Activated CD4-positive, alpha-beta T cell treated with anti-CD3 and anti-CD28 coated beads for 24 hours (primary cell): Measurements from ENCODE around the gene NACA.
"Not testable (repeated sequence)": the region's sequence is repeated elsewhere in the genome, so short reads cannot be mapped to it uniquely, and the experiment has no call there.

Source experiments
- DNase-seq, 2 donors: peaks; one replicate each; pipeline ENCODE4 v3.0.0-alpha.2; 2020; ENCODE audit warnings: low read depth in 2 of 2

Gene NACA

DNA sequence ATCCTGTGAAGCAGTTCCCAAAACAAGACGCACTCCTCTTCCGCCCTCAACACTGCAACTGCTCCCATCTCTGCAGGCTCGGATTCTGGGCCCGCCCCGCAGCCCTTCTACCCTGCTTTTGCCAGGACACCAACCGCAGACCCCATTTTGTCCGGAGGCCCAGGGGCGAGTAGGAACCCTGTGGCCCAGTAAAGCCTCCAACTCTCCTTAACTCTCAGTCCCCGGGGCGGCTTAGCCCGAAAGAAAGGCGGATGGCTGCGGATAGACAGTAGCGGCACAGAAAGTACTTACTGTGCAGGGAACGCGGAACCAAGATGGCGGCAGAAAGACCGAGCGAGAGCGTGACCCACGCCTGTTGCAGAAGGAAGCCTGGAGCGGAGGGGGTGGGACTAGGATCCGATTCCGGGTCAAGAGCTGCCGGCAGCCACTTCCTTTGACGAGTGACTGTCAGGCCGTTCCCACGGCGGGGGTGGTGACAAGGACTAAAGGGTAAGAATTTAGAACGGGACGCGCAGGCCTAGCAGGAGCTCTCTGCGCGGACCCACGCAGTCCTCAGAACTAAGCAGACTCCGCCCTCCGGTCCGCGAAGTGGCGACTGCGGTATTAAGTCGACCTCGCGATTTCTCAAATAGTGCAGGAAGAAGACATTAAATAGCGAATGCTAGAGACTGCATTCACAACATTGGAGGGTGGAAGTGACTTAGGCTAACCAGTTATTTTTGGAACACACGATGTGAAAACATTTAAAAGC lies at the start of gene NACA:
TSS of gene NACA (minus strand) at position 328 of the 751 bp plus-strand sequence. CDS start 778 bp downstream, outside the sequence.
- peak; percentile 96 to 98 for DNase-seq

DNA sequence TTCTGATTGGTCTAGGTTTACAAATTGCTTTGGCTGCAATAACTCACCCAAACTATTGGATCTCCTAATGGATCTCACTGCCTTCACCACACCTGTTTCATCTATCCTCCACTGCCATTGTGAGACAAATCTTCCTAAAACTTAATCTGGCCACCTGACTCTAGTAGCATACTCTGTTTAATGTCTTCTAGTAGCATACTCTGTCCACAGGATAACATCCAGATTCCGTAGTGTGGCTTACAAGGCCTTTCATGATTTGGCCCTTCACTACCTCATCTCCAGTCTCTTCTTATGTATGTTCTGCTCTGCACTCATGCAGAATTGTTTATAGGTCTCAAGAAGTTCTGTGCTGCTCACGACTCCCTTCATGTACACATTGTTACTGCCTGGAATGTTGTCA lies 48.0 kb upstream of the NACA start:
- DNase-seq = no peak

DNA sequence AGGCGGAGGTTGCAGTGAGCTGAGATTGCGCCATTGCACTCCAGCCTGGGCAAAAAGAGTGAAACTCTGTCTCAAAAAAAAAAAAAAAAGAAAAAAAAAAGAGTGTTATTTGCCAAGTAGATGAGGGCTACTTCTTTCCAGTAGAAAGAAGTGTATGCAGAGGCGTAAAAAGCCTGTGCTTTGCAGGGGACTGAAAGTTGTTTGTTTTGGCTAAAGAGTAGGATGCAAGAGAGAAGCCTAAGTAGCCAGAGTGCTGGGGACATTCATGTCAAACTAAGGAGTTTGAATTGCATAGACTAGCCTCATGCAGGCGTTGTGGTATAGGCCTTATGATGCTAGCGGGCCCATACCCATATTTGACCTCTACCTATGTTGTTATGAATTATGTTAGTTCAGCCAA lies 47.5 kb upstream of the NACA start:
- DNase-seq = no peak

DNA sequence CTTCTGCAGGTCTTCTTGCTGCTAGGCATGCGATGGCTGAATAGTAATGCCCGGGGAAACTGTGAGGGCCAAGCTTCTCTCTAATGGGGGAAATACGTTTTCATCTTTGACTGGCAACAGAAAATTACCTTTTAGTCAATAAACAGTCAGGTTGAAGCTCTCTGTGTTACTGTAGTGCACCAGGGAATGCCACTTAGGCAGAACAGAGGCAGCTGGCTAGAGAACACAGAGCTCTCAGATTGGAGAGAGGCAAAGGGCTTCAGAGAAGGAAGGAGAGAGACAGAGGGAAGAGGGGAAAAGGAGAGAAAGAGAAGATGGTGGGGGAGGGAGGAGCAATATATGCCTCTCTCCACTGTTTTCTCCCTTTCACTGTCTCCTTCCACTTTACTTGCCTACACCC lies 44.8 kb upstream of the NACA start:
- DNase-seq = no peak

DNA sequence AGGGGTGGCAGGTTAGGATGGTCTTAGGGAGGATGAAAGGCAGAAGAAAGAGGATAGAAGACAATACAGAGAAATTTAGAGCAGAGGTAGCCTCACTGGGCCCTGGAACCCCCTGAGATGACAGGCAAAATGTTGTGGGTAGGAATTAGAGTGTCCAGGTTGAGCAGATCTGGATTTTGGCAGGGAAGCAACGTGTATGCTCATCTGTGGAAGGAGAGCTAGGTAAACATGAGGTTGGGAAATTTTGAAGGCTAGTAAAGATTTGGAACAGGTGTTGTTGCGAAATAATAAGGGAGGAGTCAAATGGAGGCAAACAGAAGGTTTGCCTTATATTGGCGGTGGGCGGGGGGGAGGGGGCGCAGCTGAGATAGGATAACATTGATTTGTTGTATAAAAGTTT lies 43.3 kb upstream of the NACA start:
- no peak for DNase-seq

DNA sequence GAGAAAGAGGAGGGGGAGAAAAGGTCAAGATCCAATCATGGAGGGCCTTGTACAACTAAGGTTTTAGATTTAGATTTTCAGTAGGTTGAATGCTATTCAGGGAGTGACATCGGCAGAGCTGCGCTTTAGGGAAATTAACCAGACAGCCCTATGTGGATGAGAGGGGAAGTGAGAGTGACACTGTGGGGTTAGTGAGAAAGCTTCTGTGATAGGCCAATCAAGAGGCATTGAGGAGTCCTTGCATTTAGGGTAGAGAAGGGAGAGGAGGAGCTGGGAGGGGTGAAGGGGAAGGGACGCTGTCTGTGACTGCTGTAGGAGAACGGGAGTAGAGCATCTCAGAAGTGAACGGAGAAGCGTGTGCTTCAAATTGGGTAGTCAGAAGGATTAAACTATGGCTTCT lies 41.4 kb upstream of the NACA start:
- DNase-seq = no peak

GRCh38 chr12:56763753-56764657 lies 38.9 kb upstream of the NACA start:
- DNase-seq = no peak

DNA sequence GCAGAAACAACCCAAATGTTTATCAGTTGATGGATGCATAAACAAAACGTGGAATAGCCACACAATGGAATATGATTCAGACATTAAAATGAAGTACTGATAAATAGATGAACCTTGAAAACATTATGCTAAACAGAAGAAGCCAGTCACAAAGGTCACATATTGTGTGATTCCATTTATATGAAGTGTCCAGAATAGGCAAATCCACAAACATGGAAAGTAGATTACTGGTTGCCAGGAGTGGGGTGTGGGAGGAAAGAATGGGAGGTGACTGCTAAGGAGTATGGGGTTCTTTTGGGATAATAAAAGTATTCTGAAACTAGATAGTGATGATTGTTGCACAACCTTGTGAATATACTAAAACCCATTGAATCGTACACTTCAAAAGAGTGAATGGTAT lies 36.7 kb upstream of the NACA start:
- DNase-seq = no peak

DNA sequence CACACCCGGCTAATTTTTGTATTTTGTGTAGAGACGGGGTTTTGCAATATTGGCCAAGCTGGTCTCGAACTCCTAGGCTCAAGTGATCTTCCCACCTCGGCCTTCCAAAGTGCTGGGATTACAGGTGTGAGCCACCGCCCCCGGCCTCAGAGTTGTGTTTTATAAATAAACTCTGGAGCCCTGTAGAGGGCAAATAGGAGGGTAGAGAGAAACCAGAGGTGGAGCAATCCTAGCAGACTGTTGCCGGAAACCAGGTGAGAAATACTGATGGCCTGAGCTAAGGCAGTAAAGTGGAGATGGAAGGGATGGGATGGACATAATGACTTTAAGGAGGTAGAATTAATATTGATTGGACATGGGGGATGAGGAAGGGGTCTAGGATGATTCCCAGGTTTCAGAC lies 35.4 kb upstream of the NACA start:
- DNase-seq = no peak

DNA sequence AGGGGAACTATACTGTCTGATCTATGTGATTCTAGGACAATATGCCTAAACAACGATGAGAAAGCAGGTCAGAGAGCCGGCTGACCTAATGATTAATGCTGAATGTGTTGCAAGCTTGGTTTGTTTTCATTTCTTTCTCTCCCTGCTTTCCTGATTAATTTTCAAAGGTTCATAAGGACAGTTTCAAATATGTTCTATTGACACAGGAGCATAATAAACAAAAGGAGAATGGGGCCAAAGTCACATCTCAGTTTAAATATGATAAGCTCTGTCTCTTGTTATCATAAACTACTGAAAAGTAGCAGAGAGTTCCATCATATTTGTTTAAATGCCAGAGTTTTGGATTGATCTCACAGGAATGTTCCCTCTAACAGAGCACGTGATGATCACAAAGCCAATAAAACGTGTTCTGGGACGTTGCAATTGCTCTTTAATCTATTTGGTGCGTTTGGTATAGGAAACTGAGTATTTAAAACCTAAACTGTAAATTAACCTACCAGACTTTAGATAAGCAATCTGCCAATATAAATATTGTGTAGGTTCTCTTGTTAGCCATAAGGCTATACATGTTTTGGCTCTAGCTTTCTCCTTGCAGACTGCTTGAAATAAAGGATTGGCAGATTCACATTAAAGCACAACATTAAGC lies 34.3 kb upstream of the NACA start:
- DNase-seq = no peak

GRCh38 chr12:56758728-56759262 lies 33.7 kb upstream of the NACA start:
- no peak for DNase-seq

GRCh38 chr12:56757971-56758370 lies 32.9 kb upstream of the NACA start:
- not testable (repeated sequence) for DNase-seq

- DNase-seq = no peak
These were observed 28.5 kb upstream of the NACA start for GRCh38 chr12:56753566-56753965.

- peak; percentile 77 to 86 for DNase-seq
These were observed 26.9 kb upstream of the NACA start, which contains the start of gene PRIM1 for GRCh38 chr12:56751712-56752598. Gene PRIM1 (minus strand): TSS chr12:56752323. CDS start chr12:56752298, 25 bp downstream.

GRCh38 chr12:56750596-56750995 lies 25.5 kb upstream of the NACA start:
- not testable (repeated sequence) for DNase-seq

GRCh38 chr12:56749853-56750252 lies 24.8 kb upstream of the NACA start:
- no peak for DNase-seq

DNA sequence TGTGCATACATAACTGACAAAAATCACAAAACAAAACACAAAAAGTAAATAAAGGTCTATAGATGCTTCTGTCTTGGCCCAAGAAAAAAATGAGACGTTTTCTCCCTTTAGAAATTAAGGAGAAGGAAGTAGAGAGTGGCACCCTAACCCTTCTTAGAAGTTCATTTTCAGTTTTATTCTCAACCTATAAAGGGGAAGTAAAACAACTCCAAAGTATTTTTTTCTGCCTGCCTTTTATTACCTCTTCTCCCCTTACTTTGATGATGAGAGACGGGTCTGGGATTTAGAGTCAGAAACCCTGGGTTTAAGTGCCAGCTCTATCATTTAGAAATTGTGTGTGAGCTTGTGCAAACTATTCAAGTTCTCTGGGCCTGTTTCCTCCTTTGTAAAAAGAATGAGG lies 24.3 kb upstream of the NACA start:
- no peak for DNase-seq

- no peak for DNase-seq
These were observed 3.2 kb upstream of the NACA start for GRCh38 chr12:56728139-56728861.

- not testable (repeated sequence) for DNase-seq
These were observed 1.1 kb upstream of the NACA start for GRCh38 chr12:56726196-56726675.

DNA sequence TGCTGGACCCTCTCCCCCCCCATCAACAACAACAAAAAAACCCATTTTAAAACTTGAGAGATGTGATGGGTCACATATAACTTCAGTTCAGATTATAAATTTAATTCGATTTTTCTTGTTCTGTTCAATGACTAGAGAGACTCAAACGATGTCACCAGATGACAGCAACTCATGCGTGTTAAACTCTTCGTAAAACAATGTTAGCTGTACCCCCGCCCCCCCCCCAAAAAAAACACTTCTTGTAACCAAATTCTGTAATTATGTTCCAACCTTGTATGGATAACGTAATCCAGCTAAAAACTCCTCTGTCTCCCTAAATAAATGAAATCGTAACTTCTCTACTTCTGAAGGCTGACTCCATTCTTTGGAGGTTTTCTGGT lies 614 bp upstream of the NACA start:
- no peak for DNase-seq

DNA sequence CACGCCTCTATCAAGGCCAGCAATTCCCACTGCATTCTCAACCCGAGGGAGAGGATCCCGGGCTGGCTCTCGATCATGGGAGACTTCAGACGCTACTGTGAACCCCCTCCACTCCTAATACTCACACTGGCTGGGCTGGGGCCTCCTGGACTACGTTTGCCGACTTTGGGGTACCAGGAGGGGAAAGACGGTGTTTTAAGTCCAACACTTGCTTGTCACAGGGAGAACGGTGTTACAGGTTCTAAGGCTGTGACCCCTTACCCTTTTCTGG lies 463 bp downstream of the NACA start:
- no peak for DNase-seq
